Mucosa of gallbladder (tissue), 1 donor: ENCODE data around the gene APOC1. TPM values are rescaled to one million over a fixed set of nuclear protein-coding genes. Genes with fewer than 3 reads are reported as not detected.
"Not testable (repeated sequence)": the region's sequence is repeated elsewhere in the genome, so short reads cannot be mapped to it uniquely, and the experiment has no call there.

Experiments
- DNase-seq: peaks from one replicate; pipeline ENCODE4 v3.0.0-alpha.2; 2020; ENCODE audit warnings: low spot score
- total RNA-seq: library from RNA; stranded (reverse); gene quantifications from one replicate; pipeline ENCODE4 v1.2.1, GENCODE V29; 2021
- donor health status: DM: no; HTN: no; CAD: no.

The APOC1 gene
- total RNA-seq, 1 donor from 2014 or later = 103 TPM

DNA sequence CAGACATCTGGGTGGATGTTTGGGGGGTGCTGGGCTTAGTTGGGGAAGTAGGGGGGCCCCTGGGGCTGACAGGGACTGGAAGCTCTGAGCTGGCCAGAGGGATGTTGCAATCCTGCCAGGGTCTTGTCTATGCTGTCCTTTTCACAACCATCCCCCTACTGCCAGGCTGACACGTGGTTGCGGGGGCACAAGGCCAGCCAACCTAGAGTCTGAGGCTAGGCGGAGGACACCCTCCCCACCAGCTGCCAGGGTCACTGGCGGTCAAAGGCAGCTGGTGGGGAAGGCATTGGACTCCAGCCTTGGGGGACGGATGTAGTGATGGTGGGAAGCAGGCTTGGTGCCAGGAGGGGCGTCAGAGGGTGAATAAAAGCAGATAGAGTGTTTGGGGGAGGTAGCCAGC lies 1.6 kb upstream of the APOC1 start:
- peak; percentile 46 for DNase-seq

DNA sequence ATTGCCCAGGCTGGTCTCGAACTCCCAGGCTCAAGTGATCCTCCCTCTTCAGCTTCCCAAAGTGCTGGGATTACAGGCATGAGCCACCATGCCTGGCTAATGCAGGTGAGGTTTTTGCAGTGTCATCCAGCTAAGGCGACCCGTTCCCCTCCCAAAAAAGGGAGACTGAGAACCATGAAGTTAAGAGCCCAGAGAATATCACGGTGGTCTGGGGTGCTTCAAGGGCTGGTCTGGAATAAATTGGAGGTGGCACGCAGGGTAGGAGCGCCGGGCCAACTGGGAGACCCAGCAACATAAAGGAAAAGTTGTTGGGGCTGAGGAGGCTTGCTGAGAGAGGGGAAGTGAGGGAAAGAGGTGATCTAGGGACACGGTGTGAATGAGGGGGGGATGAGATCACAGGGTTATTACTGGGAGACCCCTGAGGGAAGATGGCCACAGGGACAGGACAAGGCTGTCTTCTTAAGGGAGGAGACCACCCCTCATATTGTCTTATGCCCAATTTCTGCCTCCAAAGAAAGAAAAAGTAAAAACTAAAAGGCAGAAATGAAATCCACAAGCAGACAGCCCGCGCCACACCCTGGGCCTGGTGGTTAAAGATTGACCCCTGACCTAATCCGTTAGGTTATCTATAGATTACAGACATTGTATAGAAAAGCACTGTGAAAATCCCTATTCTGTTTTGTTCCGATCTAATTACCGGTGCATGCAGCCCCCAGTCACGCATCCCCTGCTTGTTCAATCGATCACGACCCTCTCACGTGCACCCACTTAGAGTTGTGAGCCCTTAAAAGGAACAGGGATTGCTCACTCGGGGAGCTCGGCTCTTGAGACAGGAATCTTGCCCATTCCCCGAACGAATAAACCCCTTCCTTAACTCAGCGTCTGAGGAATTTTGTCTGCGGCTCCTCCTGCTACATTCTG lies 636 bp upstream of the APOC1 start:
- not testable (repeated sequence) for DNase-seq

DNA sequence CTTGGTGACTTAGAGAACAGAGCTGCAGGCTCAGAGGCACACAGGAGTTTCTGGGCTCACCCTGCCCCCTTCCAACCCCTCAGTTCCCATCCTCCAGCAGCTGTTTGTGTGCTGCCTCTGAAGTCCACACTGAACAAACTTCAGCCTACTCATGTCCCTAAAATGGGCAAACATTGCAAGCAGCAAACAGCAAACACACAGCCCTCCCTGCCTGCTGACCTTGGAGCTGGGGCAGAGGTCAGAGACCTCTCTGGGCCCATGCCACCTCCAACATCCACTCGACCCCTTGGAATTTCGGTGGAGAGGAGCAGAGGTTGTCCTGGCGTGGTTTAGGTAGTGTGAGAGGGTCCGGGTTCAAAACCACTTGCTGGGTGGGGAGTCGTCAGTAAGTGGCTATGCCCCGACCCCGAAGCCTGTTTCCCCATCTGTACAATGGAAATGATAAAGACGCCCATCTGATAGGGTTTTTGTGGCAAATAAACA lies 9.9 kb downstream of the APOC1 start:
- no peak for DNase-seq

DNA sequence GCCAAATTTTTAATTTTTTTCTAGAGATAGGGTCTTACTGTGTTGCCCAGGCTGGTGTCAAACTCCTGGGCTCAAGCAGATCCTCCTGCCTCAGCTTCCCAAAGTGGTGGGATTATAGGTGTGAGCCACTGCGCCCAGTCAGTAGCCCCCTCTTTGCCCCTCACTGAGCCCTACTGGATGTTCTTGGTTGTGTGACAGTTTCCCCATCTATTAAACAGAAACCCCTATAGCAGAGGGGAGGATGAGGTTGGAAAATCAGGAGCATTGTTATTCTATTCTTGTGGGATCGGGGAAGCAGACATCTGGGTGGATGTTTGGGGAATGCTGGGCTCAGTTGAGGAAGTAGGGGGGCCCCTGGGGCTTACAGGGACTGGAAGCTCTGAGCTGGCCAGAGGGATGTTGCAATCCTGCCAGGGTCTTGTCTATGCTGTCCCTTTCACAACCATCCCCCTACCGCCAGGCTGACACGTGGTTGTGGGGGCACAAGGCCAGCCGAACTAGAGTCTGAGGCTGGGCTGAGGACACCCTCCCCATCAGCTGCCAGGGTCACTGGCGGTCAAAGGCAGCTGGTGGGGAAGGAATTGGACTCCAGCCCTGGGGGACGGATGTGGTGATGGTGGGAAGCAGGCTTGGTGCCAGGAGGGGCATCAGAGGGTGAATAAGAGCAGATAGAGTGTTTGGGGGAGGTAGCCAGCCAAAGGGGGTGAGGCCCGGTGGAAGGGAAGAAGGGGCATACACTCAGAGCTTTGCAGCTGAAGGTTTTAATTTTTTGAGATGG lies 10.9 kb downstream of the APOC1 start:
- peak; percentile 74 for DNase-seq

DNA sequence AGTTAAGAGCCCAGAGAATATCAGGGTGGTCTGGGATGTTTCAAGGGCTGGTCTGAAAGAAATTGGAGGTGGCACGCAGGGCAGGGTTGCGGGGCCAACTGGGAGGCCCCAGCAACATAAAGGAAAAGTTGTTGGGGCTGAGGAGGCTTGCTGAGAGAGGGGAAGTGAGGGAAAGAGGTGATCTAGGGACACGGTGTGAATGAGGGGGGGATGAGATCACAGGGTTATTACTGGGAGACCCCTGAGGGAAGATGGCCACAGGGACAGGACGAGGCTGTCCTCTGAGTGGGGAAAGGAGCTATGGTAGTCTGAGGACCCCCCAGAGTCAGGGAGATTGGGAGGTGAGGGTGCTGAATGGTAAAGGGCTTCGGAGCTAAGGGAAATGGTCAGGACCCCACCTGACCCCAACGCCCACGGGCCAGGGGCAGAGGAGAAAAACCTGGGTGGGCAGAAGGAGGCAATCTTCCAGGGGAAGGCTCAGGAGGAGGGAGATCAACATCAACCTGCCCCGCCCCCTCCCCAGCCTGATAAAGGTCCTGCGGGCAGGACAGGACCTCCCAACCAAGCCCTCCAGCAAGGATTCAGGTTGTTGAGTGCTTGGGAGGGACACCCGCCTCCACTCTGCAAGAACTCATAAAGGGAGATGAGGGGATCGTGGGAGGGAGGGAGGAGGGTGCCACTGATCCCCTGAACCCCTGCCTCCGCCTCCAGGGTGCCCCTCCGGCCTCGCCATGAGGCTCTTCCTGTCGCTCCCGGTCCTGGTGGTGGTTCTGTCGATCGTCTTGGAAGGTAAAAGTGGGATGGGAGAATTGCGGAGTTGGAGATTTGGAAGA lies 12.1 kb downstream of the APOC1 start:
- DNase-seq = not testable (repeated sequence)

DNA sequence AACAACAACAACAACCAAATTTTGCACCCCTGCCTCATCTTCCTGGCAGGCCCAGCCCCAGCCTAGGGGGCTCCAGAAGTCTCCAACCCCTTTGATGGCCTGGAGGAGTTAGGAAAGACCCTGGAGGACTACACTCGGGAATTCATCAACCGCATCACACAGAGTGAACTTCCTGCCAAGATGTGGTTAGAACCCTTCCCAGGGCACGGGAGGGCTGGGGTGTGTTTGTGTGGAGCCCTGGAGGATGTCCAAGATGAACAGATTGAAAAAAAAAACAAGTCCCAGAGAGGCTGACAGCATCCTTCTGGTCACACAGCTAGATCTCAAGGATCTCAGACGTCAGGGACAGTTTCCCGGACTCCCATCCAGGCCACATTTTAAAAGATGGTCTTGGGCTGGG lies 13.3 kb downstream of the APOC1 start:
- DNase-seq = no peak

DNA sequence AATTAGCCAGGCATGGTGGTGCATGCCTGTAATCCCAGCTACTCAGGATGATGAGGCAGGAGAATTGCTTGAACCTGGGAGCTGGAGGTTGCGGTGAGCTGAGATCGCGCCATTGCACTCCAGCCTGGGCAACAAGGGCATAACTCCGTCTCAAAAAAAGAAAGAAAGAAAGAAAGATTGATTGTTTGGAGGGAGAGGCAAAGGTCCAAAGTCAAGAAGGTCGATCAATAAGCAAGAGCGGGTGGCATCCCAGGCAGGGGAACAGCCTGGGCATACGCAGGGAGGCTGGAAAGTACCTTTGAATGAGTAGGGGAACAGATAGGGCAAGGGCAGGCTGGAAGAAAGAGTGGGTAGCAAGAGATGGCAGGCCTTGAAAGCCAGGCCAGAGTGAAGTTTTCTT lies 15.7 kb downstream of the APOC1 start:
- DNase-seq = no peak

DNA sequence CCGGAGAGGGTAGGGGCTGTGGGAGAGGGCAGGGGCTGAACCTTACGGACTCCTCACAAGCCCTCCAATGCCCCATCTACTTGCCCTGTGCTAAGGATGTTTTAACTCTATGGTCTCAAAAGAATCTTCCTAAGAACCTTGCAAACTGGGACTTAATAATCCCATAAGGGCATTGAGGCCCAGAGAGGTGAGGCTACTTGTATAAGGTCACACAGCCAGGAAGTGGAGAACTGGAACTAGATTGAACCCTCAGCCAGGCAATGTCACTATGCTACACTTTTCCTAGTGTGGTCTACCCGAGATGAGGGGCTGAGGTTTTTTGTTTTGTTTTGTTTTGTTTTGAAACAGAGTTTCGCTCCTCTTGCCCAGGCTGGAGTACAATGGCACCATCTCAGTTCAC lies 17.1 kb downstream of the APOC1 start:
- no peak for DNase-seq

DNA sequence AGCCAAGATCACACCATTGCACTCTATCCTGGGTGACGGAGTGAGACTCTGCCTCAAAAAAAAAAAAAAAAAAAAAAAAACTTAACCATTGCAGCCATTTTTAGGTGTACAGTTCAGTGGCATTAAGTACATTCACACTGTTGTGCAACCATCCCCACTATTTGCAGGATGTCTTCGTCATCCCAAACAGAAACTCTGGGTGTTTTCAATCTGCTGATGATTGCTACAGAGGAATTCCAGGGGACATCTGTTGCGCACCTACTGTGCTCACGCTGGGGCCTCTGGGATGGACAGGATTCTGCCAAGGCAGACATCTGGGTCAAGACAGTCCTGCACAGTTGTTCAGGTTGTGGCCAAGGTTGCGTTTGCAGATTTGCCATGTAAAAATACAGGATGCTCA lies 25.3 kb downstream of the APOC1 start:
- DNase-seq = no peak

DNA sequence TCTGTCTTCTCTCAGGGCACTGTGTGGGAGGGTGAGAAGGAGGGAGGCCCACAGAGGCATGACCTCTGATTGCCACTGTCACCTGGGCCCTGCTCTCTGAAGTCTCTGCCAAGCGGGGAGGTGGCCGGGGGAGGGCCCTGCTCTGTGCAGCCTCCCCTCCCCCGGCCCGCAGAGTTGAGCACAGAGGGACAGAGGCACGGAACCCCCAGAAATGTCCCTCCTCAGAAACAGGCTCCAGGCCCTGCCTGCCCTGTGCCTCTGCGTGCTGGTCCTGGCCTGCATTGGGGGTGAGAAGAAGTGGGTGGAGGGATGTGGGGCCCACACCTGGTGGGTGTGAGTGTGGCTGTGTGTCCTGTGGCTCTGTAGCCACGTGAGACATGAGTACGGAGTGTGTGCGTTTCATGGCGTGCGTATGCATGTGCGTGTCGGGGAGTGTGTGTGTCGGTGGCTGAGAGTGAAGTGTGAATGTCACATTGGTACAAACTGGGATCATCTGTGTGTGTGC lies 27.7 kb downstream of the APOC1 start, which contains the start of gene APOC4:
APOC4 (plus strand) TSS at position 171 of the 505 bp plus-strand sequence; CDS start at position 212, 41 bp downstream.
- DNase-seq = no peak

DNA sequence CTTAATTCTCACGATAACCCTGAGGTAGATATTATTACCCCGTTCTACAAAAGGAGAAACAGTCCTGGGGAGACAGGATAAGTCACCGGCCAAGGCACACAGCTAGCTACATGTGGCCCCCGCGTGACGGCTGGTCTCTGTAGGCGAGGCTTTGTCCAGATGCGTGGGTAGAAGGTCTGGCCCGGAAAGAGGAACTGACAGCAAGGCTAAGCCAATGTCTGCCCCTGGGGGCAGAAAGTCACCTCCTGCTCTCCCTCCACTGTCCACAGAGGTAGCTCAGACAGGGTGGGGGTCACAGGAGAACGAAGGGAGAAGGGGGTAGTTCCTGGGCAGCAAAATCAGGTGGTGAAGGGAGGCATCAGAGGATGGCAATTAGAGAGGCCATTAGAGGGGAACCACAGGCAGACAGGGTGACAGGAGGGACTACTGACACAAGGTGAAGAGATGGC lies 29.4 kb downstream of the APOC1 start:
- peak; percentile 68 for DNase-seq

DNA sequence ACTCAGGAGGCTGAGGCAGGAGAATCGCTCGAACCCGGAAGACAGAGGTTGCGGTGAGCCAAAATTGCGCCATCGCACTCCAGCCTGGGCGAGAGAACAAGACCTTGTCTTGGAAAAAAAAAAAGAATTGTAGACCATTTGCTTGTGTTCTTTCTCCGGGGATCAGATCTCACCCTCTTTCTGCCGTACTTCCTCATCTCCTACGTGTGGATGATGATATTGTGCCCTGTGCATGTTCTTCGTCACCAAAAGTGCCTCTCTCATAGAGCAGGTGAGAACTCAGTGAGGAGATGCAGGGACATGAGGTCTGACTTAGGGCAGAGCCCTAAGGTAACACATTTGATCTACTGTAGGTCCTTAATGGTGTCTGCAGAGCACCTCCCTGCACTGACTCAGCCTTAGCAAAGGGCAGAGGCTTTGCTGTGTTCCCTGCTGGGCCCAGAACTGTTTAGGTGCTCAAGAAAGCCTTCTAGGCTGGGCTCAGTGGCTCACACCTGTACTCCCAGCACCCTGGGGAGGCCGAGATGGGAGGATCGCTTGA lies 32.7 kb downstream of the APOC1 start:
- DNase-seq = no peak

DNA sequence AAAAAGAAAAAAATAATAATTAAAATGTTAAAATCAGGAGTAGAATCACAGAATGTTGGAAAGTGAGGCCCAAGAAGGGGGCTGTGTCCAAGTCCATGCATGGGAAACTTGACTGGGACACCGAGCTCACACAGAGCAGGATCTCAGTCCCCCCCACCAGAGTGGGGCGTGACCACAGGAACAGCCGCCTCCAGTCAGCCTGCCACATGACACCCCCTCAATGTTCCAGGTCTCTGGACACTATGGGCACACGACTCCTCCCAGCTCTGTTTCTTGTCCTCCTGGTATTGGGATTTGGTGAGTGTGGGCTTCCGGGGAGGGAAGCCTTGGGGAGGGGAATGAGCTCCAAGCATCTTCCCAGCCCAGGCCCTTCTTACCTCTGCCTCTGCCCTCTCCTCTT lies 33.8 kb downstream of the APOC1 start:
- DNase-seq = no peak

DNA sequence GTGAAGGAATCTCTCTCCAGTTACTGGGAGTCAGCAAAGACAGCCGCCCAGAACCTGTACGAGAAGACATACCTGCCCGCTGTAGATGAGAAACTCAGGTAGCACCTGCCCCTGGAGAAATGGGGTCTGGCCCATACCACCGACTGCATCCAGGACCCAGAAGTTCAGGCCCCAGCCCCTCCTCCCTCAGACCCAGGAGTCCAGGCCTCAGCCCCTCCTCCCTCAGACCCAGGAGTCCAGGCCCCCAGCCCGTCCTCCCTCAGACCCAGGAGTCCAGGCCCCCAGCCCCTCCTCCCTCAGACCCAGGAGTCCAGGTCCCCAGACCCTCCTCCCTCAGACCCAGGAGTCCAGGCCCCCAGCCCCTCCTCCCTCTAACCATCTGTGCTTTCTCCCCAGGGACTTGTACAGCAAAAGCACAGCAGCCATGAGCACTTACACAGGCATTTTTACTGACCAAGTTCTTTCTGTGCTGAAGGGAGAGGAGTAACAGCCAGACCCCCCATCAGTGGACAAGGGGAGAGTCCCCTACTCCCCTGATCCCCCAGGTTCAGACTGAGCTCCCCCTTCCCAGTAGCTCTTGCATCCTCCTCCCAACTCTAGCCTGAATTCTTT lies 34.5 kb downstream of the APOC1 start:
- no peak for DNase-seq

DNA sequence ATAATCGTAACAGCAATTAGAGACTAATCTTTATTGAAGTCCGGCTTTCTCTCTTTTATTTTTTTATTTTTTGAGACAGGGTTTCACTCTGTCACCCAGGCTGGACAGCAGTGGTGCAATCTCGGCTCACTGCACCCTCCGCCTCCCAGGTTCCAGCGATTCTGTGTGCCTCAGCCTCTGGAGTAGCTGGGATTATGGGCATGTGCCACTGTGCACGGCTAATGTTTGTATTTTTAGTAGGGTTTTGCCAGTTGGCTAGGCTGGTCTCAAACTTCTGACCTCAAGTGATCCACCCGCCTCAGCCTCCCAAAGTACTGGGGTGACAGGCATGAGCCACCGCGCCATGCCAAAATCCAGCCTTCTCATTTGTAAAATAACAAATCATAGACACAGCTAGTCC lies 35.1 kb downstream of the APOC1 start:
- DNase-seq = no peak

DNA sequence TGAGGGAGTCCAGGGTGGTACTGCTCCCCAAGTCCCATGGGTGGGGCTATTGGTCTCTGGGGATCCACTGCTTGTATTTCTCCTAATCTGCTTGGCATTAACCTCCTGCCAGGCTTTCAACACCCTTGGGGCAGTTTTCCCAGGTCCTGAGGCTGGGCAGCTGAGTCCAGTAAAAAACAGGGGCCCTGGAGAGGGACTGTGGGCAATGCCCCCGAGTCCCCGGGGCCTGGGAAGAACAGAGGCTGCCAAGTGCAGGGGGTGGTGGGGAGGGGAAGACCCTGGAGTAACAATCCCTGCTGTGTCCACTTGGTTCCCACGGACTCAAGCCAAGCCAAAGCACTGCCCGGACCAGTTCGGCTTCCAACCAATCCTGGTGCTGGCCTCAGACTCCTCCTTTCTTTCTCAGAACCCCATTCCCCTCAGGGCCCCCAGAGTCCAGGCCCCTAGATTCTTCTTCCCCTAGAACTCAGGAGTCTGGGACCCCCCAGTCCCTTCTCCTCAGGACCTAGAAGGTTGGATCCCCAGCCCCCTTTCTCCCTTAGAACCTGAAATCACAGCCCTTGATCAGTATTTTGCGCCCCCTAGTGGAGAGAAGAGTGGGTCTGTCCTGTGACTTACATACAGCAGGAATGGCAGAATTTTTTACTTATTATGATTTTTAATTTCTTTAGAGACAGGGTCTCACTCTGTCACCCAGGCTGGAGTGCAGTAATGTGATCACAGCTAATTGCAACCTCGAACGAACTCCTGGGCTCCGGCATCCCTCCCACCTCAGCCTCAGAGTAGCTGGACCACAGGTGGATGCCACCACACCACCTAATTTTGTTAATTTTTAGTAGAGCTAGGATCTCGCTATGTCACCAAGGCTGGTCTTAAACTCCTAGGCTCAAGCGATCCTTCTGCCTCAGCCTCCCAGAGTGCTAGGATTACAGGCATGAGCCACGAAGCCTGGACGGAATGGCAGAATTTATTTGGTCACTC lies 37.1 kb downstream of the APOC1 start:
- peak; percentile 74 for DNase-seq

DNA sequence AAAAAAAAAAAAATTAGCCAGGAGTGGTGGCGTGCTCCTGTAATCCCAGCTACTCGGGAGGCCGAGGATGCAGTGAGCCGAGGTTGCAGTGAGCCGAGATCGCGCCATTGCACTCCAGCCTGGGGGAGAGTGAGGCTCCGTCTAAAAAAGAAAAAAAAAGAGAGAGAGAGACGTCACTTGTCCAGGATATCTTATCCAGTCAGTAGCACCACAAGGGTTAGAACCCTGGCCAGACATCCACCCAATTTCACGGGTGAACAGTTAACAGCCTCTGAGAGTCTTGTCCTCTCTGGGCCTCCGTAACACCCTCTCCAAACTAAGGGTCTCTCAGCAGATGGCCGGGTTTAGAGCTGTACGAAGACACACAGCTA lies 39.9 kb downstream of the APOC1 start:
- no peak for DNase-seq

DNA sequence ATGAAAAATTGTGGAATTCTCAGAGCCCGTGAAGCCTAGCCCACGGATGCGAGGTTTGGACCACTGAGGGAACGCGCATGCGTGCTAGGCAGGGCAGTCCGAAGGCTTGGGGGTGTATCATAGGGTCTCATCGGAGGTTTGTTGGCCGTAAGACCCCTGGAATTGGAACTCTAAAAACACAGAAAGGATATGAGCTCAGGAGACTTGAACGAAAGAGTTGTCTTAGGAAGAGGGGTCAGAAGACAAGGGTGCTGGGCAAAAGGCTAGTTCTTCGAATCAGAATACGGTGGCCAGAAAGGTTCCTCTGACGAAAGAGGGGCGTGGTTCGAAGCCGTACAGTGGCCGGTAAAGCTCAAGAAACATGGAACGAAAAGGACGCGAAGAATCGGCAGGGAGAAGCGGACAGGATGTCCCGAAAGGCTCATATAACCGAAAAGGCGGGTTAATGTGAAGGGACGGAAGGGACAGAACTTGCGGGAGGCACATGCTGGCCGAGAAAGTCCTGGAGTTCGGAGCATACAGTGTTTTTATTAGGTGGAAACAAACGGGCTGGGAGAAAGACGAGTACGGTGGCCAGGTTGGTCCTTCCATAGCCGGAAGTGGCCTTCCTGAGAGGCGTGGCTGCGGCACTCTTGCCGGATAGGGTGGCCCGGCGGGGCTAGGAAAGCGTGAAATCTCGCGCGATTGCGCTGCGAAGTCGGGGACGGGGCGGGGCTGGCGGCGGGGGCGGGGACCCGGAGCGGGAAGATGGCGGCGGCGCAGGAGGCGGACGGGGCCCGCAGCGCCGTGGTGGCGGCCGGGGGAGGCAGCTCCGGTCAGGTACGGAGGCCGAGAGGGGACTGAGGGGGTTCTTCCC lies 40.5 kb downstream of the APOC1 start, which contains the start of gene CLPTM1:
CLPTM1 (plus strand) TSS at position 732 of the 856 bp plus-strand sequence; CDS start at position 748, 16 bp downstream.
- peak; percentile 97 for DNase-seq
